ENCODE data around the gene ZIC4.

Gene ZIC4

GRCh38 chr3:147427746-147428145 lies 21.4 kb upstream of the ZIC4 start:
- H3K4me3 ChIP-seq (ENCODE audit: low read depth, low read length), result no peak overlapping the region
- no peak for TF ChIP-seq CTCF (IDR thresholded peaks at IDR 0.05; ENCODE audit: insufficient read depth, low read depth, low read length, missing control alignments)
- no peak for DNase-seq (ENCODE audit: low read depth)

DNA sequence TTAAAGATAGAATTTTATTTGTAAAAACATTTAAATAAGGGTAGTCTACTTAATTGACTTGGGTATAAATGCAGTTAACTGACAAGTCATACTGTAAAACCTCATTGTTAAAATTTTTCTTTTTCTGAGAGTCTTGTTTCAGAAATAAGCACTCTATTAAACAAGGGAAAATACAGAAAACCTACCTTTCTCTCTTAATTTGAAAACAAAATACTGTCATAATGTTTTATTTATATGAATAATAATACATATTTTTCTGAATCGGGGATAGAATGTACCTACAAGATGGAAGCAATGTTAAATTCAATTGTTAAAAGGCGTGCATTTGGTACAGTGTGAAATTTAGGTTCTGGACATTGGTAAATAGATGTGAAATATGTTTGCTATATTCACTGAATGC lies 20.6 kb upstream of the ZIC4 start:
- TF ChIP-seq CTCF (IDR thresholded peaks at IDR 0.05; ENCODE audit: insufficient read depth, low read depth, low read length, missing control alignments), result no peak
- no peak overlapping the region for H3K4me3 ChIP-seq (ENCODE audit: low read depth, low read length)
- no peak for DNase-seq (ENCODE audit: low read depth)

DNA sequence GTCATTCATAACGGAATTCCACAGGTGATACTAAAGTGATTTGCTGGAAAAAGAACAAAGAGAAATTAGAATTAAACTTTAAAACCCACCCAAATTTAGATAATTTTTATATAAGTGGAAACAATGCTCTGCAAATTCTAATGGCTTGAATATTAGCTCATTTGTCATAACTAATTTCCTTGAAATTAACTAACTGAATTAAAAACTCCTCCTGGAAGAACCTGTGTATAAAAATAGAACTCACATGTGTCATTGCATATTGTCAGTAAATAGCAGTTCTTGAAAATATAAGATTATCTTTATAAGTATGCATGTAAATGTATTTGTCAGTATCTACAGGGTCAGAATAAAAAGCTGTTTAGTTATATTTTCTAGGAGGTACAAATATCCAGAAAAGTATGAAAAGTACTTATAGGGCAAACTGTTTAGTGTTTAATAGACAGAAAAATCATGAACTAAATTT lies 19.1 kb upstream of the ZIC4 start:
- H3K4me3 ChIP-seq (ENCODE audit: low read depth, low read length), result no peak overlapping the region
- TF ChIP-seq CTCF (IDR thresholded peaks at IDR 0.05; ENCODE audit: insufficient read depth, low read depth, low read length, missing control alignments), result no peak
- DNase-seq (ENCODE audit: low read depth), result no peak

GRCh38 chr3:147424581-147425387 lies 18.4 kb upstream of the ZIC4 start:
- no peak overlapping the region for H3K4me3 ChIP-seq (ENCODE audit: low read depth, low read length)
- no peak for TF ChIP-seq CTCF (IDR thresholded peaks at IDR 0.05; ENCODE audit: insufficient read depth, low read depth, low read length, missing control alignments)
- DNase-seq (ENCODE audit: low read depth), result no peak

- DNase-seq (ENCODE audit: low read depth), result no peak
- TF ChIP-seq CTCF (IDR thresholded peaks at IDR 0.05; ENCODE audit: insufficient read depth, low read depth, low read length, missing control alignments), result no peak
- H3K4me3 ChIP-seq (ENCODE audit: low read depth, low read length), result no peak overlapping the region
Measured at GRCh38 chr3:147423798-147424580, 17.6 kb upstream of the ZIC4 start.

DNA sequence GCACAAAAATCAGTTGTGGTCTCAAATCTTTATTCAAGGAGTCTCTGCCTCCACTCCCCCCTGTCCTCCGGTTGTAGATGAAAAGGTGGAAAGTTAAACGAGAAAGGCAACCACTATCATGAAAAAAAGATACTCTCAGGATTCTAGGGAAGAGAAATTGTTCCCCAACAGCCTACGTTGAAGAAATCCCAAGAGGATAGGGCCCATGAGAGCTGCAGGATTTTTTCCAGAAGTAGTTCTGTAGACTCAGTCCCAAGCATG lies 17.1 kb upstream of the ZIC4 start:
- DNase-seq (ENCODE audit: low read depth), result no peak
- TF ChIP-seq CTCF (IDR thresholded peaks at IDR 0.05; ENCODE audit: insufficient read depth, low read depth, low read length, missing control alignments), result no peak
- H3K4me3 ChIP-seq (ENCODE audit: low read depth, low read length), result no peak overlapping the region

All from GM12865 (cell line).